ENCODE measurements around the gene USP14.

Gene USP14

GRCh38 chr18:228586-228985 is 70.2 kb downstream of the USP14 start:
- no peaks in the 10 kb centered on the region for H3K4me1 ChIP-seq (ENCODE audit: insufficient read depth, low read length)
- WGBS = 90% methylated on average over 1 of the region's 1 CpG
- peaks cover 57% of the 10 kb centered on the region for H3K36me3 ChIP-seq (ENCODE audit: insufficient read depth, low read length)
- no peak overlapping the region for H3K4me3 ChIP-seq (ENCODE audit: low read length)
- H3K27ac ChIP-seq (ENCODE audit: low read depth, low read length) = no peak overlapping the region
- H3K9me3 ChIP-seq (ENCODE audit: insufficient read depth, low read depth, low read length) = no peaks in the 10 kb centered on the region
- H3K9ac ChIP-seq (ENCODE audit: low read depth, low read length) = no peak overlapping the region
- no peaks in the 10 kb centered on the region for H3K27me3 ChIP-seq (ENCODE audit: insufficient read depth, low read length)

DNA sequence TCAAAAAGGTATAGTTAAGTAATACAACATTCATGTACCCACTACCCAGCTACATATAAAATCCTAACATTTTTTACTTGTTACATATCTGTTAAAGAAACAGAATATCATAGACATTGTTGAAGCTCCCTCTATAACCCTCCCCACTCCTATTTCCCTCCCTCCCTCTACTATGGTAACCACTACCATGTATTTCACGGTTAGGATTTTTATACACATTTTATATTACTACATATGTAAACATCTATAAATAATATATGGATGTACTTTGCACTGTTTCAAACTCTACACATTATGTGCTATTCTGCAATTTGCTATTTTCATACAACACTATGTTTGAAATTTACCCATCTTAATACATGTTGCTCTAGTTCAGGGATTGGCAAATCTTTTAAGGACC is 73.2 kb downstream of the USP14 start:
- no peaks in the 10 kb centered on the region for H3K4me1 ChIP-seq (ENCODE audit: insufficient read depth, low read length)
- no peak overlapping the region for H3K27ac ChIP-seq (ENCODE audit: low read depth, low read length)
- H3K4me3 ChIP-seq (ENCODE audit: low read length) = no peak overlapping the region
- peaks cover 30% of the 10 kb centered on the region for H3K36me3 ChIP-seq (ENCODE audit: insufficient read depth, low read length)
- no peaks in the 10 kb centered on the region for H3K27me3 ChIP-seq (ENCODE audit: insufficient read depth, low read length)
- WGBS = no CpG with 5 or more reads among the region's 1 CpG
- H3K9ac ChIP-seq (ENCODE audit: low read depth, low read length) = no peak overlapping the region
- no peaks in the 10 kb centered on the region for H3K9me3 ChIP-seq (ENCODE audit: insufficient read depth, low read depth, low read length)

GRCh38 chr18:240175-240574 is 81.8 kb downstream of the USP14 start:
- H3K4me3 ChIP-seq (ENCODE audit: low read length) = no peak overlapping the region
- H3K27ac ChIP-seq (ENCODE audit: low read depth, low read length) = no peak overlapping the region
- WGBS = 87% methylated on average over 1 of the region's 1 CpG
- no peaks in the 10 kb centered on the region for H3K27me3 ChIP-seq (ENCODE audit: insufficient read depth, low read length)
- peaks cover 72% of the 10 kb centered on the region for H3K36me3 ChIP-seq (ENCODE audit: insufficient read depth, low read length)
- no peaks in the 10 kb centered on the region for H3K4me1 ChIP-seq (ENCODE audit: insufficient read depth, low read length)
- H3K9me3 ChIP-seq (ENCODE audit: insufficient read depth, low read depth, low read length) = no peaks in the 10 kb centered on the region
- no peak overlapping the region for H3K9ac ChIP-seq (ENCODE audit: low read depth, low read length)

GRCh38 chr18:245282-245847 is 87.0 kb downstream of the USP14 start:
- Histone ChIP-seq H3K9me3 (ENCODE audit: insufficient read depth, low read depth, low read length) (no peaks in the 10 kb centered on the region), H3K27me3 (ENCODE audit: insufficient read depth, low read length) (no peaks in the 10 kb centered on the region), H3K9ac (ENCODE audit: low read depth, low read length) (no peak overlapping the region), H3K4me3 (ENCODE audit: low read length) (no peak overlapping the region), H3K36me3 (ENCODE audit: insufficient read depth, low read length) (peaks cover 93% of the 10 kb centered on the region), H3K4me1 (ENCODE audit: insufficient read depth, low read length) (no peaks in the 10 kb centered on the region), H3K27ac (ENCODE audit: low read depth, low read length) (no peak overlapping the region)
- 100% methylated on average over 2 of the region's 2 CpGs for WGBS

GRCh38 chr18:248053-248452 is 89.7 kb downstream of the USP14 start:
- no peak overlapping the region for H3K4me3 ChIP-seq (ENCODE audit: low read length)
- H3K27ac ChIP-seq (ENCODE audit: low read depth, low read length) = no peak overlapping the region
- WGBS = 96% methylated on average over 4 of the region's 4 CpGs
- H3K27me3 ChIP-seq (ENCODE audit: insufficient read depth, low read length) = no peaks in the 10 kb centered on the region
- peaks cover 93% of the 10 kb centered on the region for H3K36me3 ChIP-seq (ENCODE audit: insufficient read depth, low read length)
- H3K4me1 ChIP-seq (ENCODE audit: insufficient read depth, low read length) = no peaks in the 10 kb centered on the region
- H3K9ac ChIP-seq (ENCODE audit: low read depth, low read length) = no peak overlapping the region
- no peaks in the 10 kb centered on the region for H3K9me3 ChIP-seq (ENCODE audit: insufficient read depth, low read depth, low read length)

GRCh38 chr18:250685-251084 is 92.3 kb downstream of the USP14 start:
- Histone ChIP-seq H3K9ac (ENCODE audit: low read depth, low read length) (no peak overlapping the region), H3K36me3 (ENCODE audit: insufficient read depth, low read length) (peaks cover 94% of the 10 kb centered on the region), H3K4me3 (ENCODE audit: low read length) (no peak overlapping the region), H3K27me3 (ENCODE audit: insufficient read depth, low read length) (no peaks in the 10 kb centered on the region), H3K27ac (ENCODE audit: low read depth, low read length) (no peak overlapping the region), H3K4me1 (ENCODE audit: insufficient read depth, low read length) (no peaks in the 10 kb centered on the region), H3K9me3 (ENCODE audit: insufficient read depth, low read depth, low read length) (no peaks in the 10 kb centered on the region)
- WGBS = 100% methylated on average over 1 of the region's 2 CpGs

GRCh38 chr18:251572-251971 is 93.2 kb downstream of the USP14 start:
- Histone ChIP-seq H3K9ac (ENCODE audit: low read depth, low read length) (no peak overlapping the region), H3K27ac (ENCODE audit: low read depth, low read length) (no peak overlapping the region), H3K4me3 (ENCODE audit: low read length) (no peak overlapping the region), H3K4me1 (ENCODE audit: insufficient read depth, low read length) (no peaks in the 10 kb centered on the region), H3K36me3 (ENCODE audit: insufficient read depth, low read length) (peaks cover 94% of the 10 kb centered on the region), H3K27me3 (ENCODE audit: insufficient read depth, low read length) (no peaks in the 10 kb centered on the region), H3K9me3 (ENCODE audit: insufficient read depth, low read depth, low read length) (no peaks in the 10 kb centered on the region)
- 96% methylated on average over 5 of the region's 5 CpGs for WGBS

DNA sequence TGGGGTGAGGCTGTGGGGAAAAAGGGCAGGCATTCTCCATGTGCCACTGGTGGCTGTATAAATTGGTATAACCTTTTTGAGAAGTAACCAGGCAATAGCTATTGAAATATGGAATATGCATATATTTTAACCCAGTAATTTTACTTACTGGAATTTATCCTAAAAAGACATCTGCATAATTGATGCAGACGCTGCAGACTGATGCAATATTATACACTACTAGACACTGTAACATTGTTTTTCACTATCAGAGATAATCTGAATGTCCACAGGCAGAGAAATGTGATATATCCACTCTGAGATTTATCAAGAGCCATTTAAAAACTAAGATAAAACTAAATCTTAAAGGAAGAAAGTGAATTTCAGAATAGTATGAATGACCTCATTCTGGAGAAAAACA is 94.8 kb downstream of the USP14 start:
- Histone ChIP-seq H3K36me3 (ENCODE audit: insufficient read depth, low read length) (peaks cover 94% of the 10 kb centered on the region), H3K4me1 (ENCODE audit: insufficient read depth, low read length) (no peaks in the 10 kb centered on the region), H3K9ac (ENCODE audit: low read depth, low read length) (no peak overlapping the region), H3K27ac (ENCODE audit: low read depth, low read length) (no peak overlapping the region), H3K4me3 (ENCODE audit: low read length) (no peak overlapping the region), H3K9me3 (ENCODE audit: insufficient read depth, low read depth, low read length) (no peaks in the 10 kb centered on the region), H3K27me3 (ENCODE audit: insufficient read depth, low read length) (no peaks in the 10 kb centered on the region)
- WGBS = 92% methylated on average over 1 of the region's 1 CpG

- Histone ChIP-seq H3K9ac (ENCODE audit: low read depth, low read length) (no peak overlapping the region), H3K27ac (ENCODE audit: low read depth, low read length) (no peak overlapping the region), H3K9me3 (ENCODE audit: insufficient read depth, low read depth, low read length) (no peaks in the 10 kb centered on the region), H3K27me3 (ENCODE audit: insufficient read depth, low read length) (no peaks in the 10 kb centered on the region), H3K4me3 (ENCODE audit: low read length) (no peak overlapping the region), H3K36me3 (ENCODE audit: insufficient read depth, low read length) (peaks cover 100% of the 10 kb centered on the region), H3K4me1 (ENCODE audit: insufficient read depth, low read length) (no peaks in the 10 kb centered on the region)
- WGBS = 95% methylated on average over 4 of the region's 4 CpGs
Measured at GRCh38 chr18:255171-255570, 96.8 kb downstream of the USP14 start.

DNA sequence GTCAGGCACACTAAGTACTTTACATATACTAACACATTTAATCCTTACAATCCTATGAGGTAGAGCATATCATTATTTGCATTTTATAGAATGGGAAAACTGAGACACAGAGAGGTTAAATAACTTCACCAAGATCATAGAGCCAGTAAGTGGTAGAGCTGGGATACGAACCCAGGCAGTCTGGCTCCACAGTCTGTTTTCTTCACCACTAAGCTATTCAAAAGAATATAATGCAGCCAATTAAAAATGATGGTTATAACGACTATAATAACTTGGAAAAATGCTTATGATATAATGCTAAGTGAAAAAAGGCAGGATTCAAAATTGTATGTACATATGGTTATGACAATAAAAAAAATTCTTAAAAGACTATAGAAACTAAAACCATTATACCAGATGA is 102.2 kb downstream of the USP14 start:
- H3K9ac ChIP-seq (ENCODE audit: low read depth, low read length) = no peak overlapping the region
- no peak overlapping the region for H3K27ac ChIP-seq (ENCODE audit: low read depth, low read length)
- H3K9me3 ChIP-seq (ENCODE audit: insufficient read depth, low read depth, low read length) = no peaks in the 10 kb centered on the region
- no peaks in the 10 kb centered on the region for H3K27me3 ChIP-seq (ENCODE audit: insufficient read depth, low read length)
- no peaks in the 10 kb centered on the region for H3K4me1 ChIP-seq (ENCODE audit: insufficient read depth, low read length)
- H3K36me3 ChIP-seq (ENCODE audit: insufficient read depth, low read length) = peaks cover 98% of the 10 kb centered on the region
- WGBS = 100% methylated on average over 1 of the region's 2 CpGs
- H3K4me3 ChIP-seq (ENCODE audit: low read length) = no peak overlapping the region

- Histone ChIP-seq H3K4me3 (ENCODE audit: low read length) (no peak overlapping the region), H3K27me3 (ENCODE audit: insufficient read depth, low read length) (no peaks in the 10 kb centered on the region), H3K27ac (ENCODE audit: low read depth, low read length) (no peak overlapping the region), H3K9me3 (ENCODE audit: insufficient read depth, low read depth, low read length) (no peaks in the 10 kb centered on the region), H3K36me3 (ENCODE audit: insufficient read depth, low read length) (peaks cover 95% of the 10 kb centered on the region), H3K4me1 (ENCODE audit: insufficient read depth, low read length) (no peaks in the 10 kb centered on the region), H3K9ac (ENCODE audit: low read depth, low read length) (no peak overlapping the region)
- 100% methylated on average over 2 of the region's 2 CpGs for WGBS
Measured at GRCh38 chr18:261398-262073, 103.2 kb downstream of the USP14 start.

Data from HUES64 (cell line).